ENCODE data around the gene AKIRIN1. TPM values are rescaled to one million over a fixed set of nuclear protein-coding genes. Genes with fewer than 3 reads are reported as not detected.
"Not testable (repeated sequence)": the region's sequence is repeated elsewhere in the genome, so short reads cannot be mapped to it uniquely, and the experiment has no call there.

Gene AKIRIN1, protein sequence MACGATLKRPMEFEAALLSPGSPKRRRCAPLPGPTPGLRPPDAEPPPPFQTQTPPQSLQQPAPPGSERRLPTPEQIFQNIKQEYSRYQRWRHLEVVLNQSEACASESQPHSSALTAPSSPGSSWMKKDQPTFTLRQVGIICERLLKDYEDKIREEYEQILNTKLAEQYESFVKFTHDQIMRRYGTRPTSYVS
- total RNA-seq (2014; rRNA removed; shearing (Covaris generic)) = 70.7 and 79.6 TPM in 2 replicates

DNA sequence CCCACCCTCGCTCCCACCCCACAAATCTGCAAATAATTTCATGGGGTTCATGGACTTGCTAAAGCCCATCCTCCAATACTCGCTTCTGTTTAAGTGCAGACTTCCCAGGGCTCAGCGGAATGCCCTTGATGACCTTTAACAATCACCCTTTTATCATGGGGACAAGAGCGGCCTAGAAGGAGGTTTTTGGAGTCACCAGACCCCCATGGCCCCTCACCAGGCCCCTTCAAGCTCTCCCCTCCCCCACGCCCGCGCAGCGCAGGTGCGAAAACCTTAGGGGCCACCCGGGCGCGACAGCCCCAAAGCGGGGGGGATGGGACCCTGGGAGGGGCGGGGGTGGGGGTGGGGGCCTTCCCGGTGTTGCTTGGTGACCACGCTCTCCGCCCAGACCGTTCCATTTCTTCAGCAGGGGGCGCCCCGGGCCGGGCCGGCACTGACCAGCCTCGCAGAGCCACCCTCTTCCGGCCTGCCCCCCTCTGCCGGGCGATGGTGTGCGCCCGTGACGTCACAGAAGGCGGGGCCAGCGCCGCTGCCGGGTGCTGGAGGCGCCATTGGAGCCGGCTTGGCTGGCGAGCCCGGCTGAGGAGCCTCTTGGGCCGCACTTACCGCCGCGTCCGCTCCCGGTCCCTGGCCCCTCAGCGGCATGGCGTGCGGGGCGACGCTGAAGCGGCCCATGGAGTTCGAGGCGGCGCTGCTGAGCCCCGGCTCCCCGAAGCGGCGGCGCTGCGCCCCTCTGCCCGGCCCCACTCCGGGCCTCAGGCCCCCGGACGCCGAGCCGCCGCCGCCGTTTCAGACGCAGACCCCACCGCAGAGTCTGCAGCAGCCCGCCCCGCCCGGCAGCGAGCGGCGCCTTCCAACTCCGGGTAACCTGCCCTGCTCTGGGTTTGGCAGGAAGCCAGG is at the start of gene AKIRIN1:
TSS of gene AKIRIN1 (plus strand) at position 539 of the 900 bp plus-strand sequence. CDS start at position 644, 105 bp downstream.
- peak; percentile 96 for DNase-seq (ENCODE audit: low spot score)

GRCh38 chr1:38941527-38942019 is 49.5 kb upstream of the AKIRIN1 start, which contains the start of gene RHBDL2:
RHBDL2 (minus strand) TSS chr1:38941830; CDS start chr1:38919212, 22,618 bp downstream.
- DNase-seq (ENCODE audit: low spot score) = peak; percentile 75

DNA sequence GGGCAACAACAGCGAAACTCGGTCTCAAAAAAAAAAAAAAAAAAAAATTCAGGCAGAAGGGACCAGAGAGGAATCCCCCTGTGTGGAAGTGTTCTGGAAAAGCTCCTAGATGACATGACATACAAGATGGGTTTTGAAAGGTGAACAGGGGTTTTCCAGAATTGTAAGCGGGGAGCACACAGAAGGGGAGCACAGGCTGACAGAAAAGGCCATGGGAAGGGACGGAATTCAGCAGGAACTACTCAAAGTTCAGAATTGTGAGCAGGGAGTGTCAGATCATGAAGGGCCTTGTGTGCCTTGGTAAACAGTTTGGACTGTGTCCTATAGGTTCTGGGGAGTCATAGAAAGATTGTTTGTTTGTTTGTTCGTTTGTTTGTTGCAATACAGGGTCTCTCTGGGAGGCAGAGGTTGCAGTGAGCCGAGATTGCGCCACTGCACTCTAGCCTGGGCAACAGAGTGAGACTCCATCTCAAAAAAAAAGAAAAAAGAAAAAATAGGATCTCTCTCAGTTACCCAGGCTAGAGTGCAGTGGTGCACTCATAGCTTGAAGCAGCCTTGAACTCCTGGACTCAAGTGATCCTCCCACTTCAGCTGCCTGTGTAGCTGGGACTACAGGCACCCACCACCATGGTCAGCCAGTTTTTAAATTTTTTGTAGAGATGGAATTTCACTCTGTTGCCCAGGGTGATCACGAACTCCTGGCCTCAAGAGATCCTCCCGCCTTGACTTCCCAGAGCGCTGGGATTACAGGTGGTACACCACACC is 48.2 kb upstream of the AKIRIN1 start:
- no peak for DNase-seq (ENCODE audit: low spot score)

GRCh38 chr1:38944547-38944946 is 46.5 kb upstream of the AKIRIN1 start:
- DNase-seq (ENCODE audit: low spot score) = no peak

DNA sequence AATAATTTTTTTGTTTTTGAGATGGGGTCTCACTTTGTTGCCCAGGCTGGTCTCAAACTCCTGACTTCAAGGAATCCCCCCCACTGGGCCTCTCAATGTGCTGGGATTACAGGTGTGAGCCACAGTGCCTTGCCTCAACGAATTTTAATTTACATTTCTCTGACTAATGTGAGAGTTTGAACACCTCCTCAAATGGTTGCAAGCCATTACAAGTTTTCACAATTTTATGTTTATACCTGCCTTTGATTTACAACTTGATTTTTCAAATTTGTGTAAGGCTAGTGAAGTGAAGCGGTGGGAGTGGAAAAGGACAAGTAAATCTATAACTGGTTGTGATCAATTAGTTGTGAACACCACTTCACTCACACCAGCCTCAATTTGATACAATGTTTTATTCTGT is 40.5 kb upstream of the AKIRIN1 start:
- no peak for DNase-seq (ENCODE audit: low spot score)

GRCh38 chr1:38953433-38953860 is 37.6 kb upstream of the AKIRIN1 start:
- peak; percentile 28 for DNase-seq (ENCODE audit: low spot score)

DNA sequence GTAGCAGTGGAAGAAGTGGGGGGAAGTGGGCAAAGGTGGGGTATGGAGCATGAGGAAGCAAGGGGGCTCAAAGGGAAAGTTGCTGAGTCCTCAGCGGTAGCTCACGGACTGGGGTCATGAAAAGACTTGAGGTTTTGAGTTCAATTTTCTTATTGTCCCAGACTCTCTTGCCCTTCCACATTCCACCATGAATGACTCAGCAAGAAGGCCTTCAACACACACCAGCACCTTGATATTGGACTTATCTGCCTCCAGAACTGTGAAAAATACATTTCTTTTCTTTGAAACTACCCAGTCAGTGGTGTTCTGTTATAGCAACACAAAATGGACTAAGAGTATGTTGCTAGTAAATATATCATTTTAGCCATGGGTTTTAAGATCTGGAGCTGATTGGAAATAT is 32.1 kb upstream of the AKIRIN1 start:
- DNase-seq (ENCODE audit: low spot score) = peak; percentile 78

GRCh38 chr1:38962113-38962512 is 29.0 kb upstream of the AKIRIN1 start:
- peak; percentile 21 for DNase-seq (ENCODE audit: low spot score)

DNA sequence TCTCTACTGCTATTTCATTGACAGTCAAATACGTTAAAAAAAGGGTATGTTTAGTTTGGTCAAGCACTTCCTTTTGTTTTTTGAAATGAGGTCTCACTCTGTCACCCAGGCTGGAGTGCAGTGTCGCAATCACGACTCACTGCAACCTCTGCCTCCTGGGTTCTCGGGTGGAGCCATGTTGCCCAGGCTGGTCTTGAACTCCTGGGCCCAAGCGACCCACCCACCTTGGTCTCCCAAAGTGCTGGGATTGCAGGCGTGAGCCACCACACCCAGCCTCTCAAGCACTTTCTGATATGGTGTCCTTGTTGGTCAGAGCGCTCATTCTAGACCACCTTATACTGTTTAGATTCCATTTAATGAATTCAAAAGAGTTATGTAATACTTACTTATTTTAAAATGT is 28.5 kb upstream of the AKIRIN1 start:
- peak; percentile 33 for DNase-seq (ENCODE audit: low spot score)

DNA sequence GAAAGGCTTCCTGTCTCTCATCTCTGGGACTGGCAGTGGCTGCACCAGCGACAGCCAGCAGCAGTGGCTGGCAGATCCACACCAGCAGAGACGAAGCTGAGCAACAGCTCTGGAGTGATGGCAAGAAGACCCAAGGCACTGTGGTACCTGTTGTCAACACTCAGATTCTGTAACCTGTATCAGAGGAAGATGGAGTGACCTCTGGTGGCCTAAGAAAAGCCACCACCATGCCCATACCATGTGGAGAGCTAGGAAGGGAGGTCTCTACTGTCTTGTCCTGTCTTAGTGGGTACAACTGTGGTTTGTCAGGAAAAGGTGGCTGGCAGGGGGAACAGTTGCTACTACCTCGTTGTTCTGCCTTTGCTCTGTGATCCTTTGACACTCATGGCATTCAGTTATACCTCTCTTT is 26.9 kb upstream of the AKIRIN1 start:
- peak; percentile 42 for DNase-seq (ENCODE audit: low spot score)

GRCh38 chr1:38973145-38973544 is 17.9 kb upstream of the AKIRIN1 start:
- not testable (repeated sequence) for DNase-seq (ENCODE audit: low spot score)

DNA sequence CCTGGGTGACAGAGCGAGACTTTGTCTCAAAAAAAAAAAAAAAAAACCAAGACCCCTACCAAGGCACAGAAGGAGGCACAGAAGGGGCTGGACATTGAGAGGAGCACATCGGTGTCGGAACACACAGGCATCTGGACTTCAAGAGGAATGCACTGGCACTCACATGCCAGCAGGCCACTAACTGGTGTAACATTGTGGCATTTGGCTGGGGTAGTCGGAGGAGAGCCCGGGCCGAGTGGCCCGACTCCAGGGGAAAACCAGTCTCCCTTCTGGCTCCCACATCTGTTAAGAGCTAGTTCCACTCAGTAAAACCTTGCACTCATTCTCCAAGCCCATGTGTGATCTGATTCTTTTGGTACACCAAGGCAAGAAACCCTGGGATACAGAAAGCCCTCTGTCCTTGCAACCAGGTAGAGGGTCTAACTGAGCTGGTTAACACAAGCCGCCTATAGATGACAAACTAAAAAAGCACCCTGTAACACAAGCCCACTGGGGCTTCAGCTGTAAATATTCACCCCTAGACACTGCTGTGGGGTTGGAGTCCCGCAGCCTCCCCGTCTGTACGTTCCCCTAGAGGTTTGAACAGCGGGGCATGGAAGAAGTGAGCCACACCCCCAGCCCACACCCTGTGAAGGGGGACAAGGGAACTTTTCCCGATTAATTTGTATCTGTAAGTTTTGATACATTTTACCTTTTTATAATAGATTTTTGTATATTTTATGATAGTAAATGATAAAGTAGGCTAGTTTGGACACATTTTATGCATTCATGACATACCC is 17.2 kb upstream of the AKIRIN1 start:
- no peak for DNase-seq (ENCODE audit: low spot score)

DNA sequence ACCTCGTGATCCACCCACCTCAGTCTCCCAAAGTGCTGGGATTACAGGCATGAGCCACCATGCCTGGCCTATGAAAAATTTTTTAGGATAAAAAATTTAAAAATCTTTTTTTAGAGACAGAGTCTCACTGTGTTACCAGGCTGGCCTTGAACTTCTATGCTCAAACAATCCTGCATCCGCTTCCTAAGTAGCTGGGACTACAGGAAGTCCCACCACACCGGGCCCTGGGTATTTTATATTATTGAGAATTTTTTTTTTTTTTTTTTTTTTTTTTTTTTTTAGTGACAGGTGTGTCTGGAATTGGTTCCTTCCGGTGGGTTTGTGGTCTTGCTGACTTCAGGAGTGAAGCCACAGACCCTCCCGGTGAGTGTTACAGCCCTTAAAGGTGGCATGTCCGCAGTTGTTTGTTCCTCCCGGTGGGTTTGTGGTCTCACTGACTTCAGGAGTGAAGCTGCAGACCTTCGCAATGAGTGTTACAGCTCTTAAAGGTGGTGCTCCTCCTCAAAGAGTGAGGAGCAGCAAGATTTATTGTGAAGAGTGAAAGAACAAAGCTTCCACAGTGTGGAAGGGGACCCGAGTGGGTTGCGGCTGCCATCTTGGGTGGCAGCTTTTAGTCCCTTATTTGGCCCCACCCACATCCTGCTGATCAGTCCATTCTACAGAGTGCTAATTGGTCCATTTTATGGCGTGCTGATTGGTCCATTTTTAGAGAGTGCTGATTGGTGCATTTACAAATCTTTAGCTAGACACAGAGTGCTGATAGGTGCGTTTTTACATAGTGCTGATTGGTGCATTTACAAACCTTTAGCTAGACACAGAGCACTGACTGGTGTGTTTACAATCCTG is 13.5 kb upstream of the AKIRIN1 start:
- not testable (repeated sequence) for DNase-seq (ENCODE audit: low spot score)

- not testable (repeated sequence) for DNase-seq (ENCODE audit: low spot score)
Measured at GRCh38 chr1:38978245-38978542, 12.9 kb upstream of the AKIRIN1 start.

- DNase-seq (ENCODE audit: low spot score) = not testable (repeated sequence)
Measured at GRCh38 chr1:38979380-38979779, 11.7 kb upstream of the AKIRIN1 start.

DNA sequence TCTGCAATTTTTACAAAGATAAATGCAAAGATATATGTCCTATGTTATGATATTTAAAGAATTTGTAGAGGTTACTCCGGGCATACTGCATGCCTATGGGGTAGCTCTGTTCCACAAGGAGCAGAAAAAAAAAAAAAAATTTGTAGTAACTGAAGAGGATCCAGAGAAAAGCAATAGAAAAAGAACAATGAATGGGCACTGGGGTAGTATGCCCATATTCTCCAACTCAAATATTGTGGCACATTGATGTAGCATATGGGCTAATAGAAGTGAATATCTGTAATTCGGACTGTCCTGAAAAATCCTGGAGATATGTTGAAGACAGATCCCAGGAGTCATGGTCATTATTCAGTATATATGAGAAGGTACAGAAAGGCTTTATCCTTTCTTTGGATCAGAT is 1.1 kb upstream of the AKIRIN1 start:
- DNase-seq (ENCODE audit: low spot score) = no peak

DNA sequence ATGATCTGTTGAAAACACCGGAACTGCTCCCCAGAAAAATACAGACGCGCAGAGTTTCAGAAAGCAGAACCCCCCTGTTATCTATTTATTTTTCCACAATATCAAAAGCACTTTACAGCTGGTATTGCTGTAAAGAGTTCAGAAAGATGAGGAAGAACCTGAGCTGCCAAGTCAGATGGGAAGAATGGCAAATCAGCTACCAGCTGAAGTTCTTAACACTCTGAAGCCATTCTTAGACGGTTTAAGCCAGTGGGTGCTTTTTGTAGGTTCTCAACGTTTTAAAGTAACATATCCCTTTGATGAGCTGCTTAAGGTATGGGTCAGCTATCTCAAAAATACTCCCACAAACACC is 714 bp upstream of the AKIRIN1 start:
- DNase-seq (ENCODE audit: low spot score) = peak; percentile 49

DNA sequence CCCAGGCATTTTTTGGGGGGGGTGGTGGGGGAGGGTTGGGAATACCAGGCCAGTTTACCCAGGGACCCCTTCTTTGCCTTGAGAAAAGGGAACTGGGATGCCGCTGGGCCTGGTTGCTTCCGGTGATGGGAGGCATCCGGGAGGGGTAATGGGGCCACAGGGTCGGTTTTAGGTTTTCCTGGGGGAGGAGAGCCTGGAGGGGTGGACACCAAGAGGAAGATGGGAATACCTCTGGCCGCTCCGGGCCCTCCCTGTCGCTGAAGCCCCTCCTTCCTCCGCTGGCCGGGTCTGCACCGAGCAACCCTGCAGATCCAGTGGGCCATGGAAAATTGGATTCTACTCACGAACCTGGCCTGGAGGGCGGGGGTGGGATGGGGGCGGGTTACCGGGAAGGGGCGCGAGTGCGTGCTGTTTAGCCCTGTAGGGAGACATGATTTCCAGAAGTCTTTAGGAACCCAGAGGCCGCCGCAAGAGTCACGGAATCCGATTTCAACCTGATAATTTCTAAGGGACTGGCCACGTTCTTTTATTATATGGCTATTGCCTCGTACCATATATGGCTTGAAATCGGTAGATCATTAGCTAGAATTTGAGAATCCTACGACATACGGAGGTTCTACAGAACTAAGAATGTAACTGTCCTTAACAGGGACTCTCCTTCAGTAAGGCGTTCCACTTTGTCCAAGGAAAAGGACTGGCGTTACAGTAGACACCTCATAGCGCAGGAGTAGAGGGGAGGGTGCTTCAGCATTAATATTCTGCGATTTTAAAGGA is 749 bp downstream of the AKIRIN1 start:
- DNase-seq (ENCODE audit: low spot score) = peak; percentile 39

GRCh38 chr1:38992412-38993111 is 1.5 kb downstream of the AKIRIN1 start:
- peak; percentile 35 for DNase-seq (ENCODE audit: low spot score)

Measured in HT-29 (cell line).